DND-41 (cell line): ENCODE measurements around the gene C6orf89.

Experiments
- ATAC-seq: fragments of 200-7000 bp; cut with Tn5 transposase; 3 replicates; pipeline ENCODE4 v1.9.1; 2021; ENCODE audit warnings: low read depth; ENCODE audit not compliant: insufficient read depth
- DNase-seq: peaks from one replicate; pipeline ENCODE4 v3.0.0-alpha.2; 2020
- H2AFZ ChIP-seq: 2 replicates; pipeline ENCODE4 v1.6.0; 2012; ENCODE audit warnings: low read depth, low read length
- H3K27ac ChIP-seq: 2 replicates; pipeline ENCODE4 v1.5.1; 2012; ENCODE audit warnings: low read length, inconsistent platforms
- H3K27me3 ChIP-seq: fragments of 200-600 bp; sonication (generic); 2 replicates; pipeline ENCODE4 v1.6.0; 2012; ENCODE audit warnings: low read length, mild to moderate bottlenecking, inconsistent platforms; ENCODE audit not compliant: insufficient read depth, poor library complexity
- H3K36me3 ChIP-seq: 2 replicates; pipeline ENCODE4 v1.5.1; 2012; ENCODE audit warnings: low read length, inconsistent platforms; ENCODE audit not compliant: insufficient read depth
- H3K4me1 ChIP-seq: 2 replicates; pipeline ENCODE4 v1.5.1; 2012; ENCODE audit warnings: mild to moderate bottlenecking, low read length; ENCODE audit not compliant: insufficient read depth
- H3K4me2 ChIP-seq: 2 replicates; pipeline ENCODE4 v1.6.0; 2012; ENCODE audit warnings: mild to moderate bottlenecking, moderate library complexity, low read length, inconsistent platforms; ENCODE audit not compliant: insufficient read depth
- H3K4me3 ChIP-seq, 2 experiments: fragments of 200-600 bp in 1 of 2; shearing (Covaris generic) in 1 of 2; 2 replicates each; pipeline ENCODE4 v1.5.1; 2012 to 2016; ENCODE audit warnings: inconsistent platforms in 2 of 2, low read length in 2 of 2, mild to moderate bottlenecking in 2 of 2, low read depth in 1 of 2, moderate library complexity in 1 of 2
- H3K79me2 ChIP-seq: 2 replicates; pipeline ENCODE4 v1.6.0; 2012; ENCODE audit warnings: low read length, inconsistent platforms; ENCODE audit not compliant: insufficient read depth
- H3K9ac ChIP-seq: 2 replicates; pipeline ENCODE4 v1.6.0; 2012; ENCODE audit warnings: low read depth, mild to moderate bottlenecking, inconsistent platforms, low read length, moderate library complexity
- H3K9me3 ChIP-seq: 2 replicates; pipeline ENCODE4 v1.5.1; 2012; ENCODE audit warnings: low read length, moderate library complexity, mild to moderate bottlenecking, inconsistent platforms; ENCODE audit not compliant: insufficient read depth, severe bottlenecking
- H4K20me1 ChIP-seq: 2 replicates; pipeline ENCODE4 v1.6.0; 2012; ENCODE audit warnings: low read length; ENCODE audit not compliant: insufficient read depth
- EZH2 ChIP-seq: IDR thresholded peaks from 3 replicates; pipeline ENCODE4 v1.6.1; 2012; ENCODE audit warnings: borderline replicate concordance, low read depth, mild to moderate bottlenecking, moderate library complexity, low read length, inconsistent platforms; ENCODE audit not compliant: severe bottlenecking
- TF ChIP-seq, protein P1 (sequence below): IDR thresholded peaks from 2 replicates; pipeline ENCODE4 v1.5.1; 2012; ENCODE audit warnings: borderline replicate concordance, low read length, moderate library complexity, mild to moderate bottlenecking; ENCODE audit not compliant: poor library complexity, severe bottlenecking; ENCODE audit errors: extremely low read depth

C6orf89 gene

DNA sequence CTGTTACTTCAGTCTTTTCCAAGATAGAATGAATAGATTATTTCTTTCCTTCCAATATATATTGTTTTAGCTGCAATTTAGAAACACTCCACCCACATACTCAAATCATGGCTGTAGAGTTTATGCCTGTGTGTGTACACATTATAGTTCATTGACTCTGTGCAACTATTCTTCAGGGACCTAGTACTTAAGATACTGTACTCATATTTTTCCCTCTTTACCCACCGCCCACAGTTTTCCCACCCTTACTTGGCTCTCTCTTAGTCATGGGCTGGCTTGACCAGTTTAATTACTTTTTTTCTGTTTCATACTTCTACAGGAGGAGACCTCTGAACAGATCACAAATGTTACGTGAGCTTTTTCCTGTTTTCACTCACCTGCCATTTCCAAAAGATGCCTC, 30.4 kb downstream of the C6orf89 start:
- no peak overlapping the region for H2AFZ ChIP-seq
- H3K27ac ChIP-seq = no peak overlapping the region
- H3K27me3 ChIP-seq = no peaks in the 10 kb centered on the region
- H3K9me3 ChIP-seq = no peaks in the 10 kb centered on the region
- H3K4me2 ChIP-seq = no peak overlapping the region
- H3K79me2 ChIP-seq = peaks cover 9% of the 10 kb centered on the region
- no peak for ATAC-seq
- H4K20me1 ChIP-seq = no peaks in the 10 kb centered on the region
- peaks cover 34% of the 10 kb centered on the region for H3K4me1 ChIP-seq
- DNase-seq = no peak
- no peak overlapping the region for H3K9ac ChIP-seq
- H3K36me3 ChIP-seq = peaks cover 78% of the 10 kb centered on the region
- no peak overlapping the region for H3K4me3 ChIP-seq
- TF ChIP-seq, protein P1, sequence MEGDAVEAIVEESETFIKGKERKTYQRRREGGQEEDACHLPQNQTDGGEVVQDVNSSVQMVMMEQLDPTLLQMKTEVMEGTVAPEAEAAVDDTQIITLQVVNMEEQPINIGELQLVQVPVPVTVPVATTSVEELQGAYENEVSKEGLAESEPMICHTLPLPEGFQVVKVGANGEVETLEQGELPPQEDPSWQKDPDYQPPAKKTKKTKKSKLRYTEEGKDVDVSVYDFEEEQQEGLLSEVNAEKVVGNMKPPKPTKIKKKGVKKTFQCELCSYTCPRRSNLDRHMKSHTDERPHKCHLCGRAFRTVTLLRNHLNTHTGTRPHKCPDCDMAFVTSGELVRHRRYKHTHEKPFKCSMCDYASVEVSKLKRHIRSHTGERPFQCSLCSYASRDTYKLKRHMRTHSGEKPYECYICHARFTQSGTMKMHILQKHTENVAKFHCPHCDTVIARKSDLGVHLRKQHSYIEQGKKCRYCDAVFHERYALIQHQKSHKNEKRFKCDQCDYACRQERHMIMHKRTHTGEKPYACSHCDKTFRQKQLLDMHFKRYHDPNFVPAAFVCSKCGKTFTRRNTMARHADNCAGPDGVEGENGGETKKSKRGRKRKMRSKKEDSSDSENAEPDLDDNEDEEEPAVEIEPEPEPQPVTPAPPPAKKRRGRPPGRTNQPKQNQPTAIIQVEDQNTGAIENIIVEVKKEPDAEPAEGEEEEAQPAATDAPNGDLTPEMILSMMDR = no peak
- no peak for TF ChIP-seq EZH2

DNA sequence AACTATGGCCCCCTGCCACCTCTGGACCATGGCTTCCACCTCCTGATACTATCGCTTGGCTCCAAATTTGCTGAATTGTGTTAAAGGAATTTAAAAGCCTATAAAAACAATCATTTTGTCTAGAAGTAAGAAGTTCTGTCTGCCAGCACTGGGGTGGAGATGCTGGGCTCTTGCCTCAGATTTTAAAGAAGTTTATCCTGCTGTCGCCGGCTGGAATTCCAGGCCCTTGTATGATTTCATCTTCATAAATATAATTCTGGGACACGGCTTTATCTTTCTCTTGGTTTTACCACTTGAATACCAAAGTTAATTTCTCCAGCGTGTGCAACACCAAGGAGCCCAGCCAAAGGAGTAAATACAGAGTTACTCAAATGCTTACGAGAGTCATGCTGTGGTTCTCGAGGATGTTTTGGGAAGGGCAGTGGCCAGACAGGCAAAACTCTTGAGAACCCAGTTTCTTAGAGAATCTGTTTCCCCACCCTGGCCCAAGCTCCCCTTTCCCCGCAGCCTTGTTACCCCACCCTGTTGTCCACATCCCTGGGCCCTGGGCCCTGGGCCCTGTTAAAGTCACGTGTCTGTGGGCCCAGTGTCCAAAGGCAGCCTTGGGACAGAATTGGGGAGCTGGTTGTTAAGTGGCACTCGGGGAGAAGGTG, 31.9 kb downstream of the C6orf89 start:
- Histone ChIP-seq H2AFZ (no peak overlapping the region), H3K4me2 (no peak overlapping the region), H3K9ac (no peak overlapping the region), H3K4me3 (no peak overlapping the region), H3K9me3 (no peaks in the 10 kb centered on the region), H3K36me3 (peaks cover 87% of the 10 kb centered on the region), H3K79me2 (peaks cover 9% of the 10 kb centered on the region), H3K27me3 (no peaks in the 10 kb centered on the region), H3K4me1 (peaks cover 19% of the 10 kb centered on the region), H4K20me1 (no peaks in the 10 kb centered on the region), H3K27ac (0 out of 2 replicates have a peak overlapping the region, but pooled peaks have one; percentile 28)
- DNase-seq = no peak
- no peak for ATAC-seq
- TF ChIP-seq, protein P1 = no peak
- TF ChIP-seq EZH2 = no peak

DNA sequence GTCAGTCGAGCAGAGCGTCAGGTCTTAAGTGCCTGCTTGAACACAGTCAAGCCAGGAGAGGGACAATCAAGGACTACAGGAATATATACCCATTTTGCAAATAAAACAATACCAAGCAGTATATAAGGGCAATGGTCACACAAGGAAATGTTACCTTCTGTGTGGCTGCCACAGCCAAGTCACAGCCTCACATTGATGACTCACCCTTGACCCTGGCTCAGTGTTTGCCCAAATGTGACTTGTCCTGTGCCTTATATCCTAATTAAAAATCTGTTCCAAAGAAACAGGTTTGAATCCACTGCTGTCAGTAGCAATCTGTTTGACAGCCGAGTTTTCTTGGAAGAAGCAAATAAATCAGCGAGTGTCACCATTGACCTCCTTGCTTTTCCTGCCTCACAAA, 34.3 kb downstream of the C6orf89 start:
- H3K9me3 ChIP-seq = no peaks in the 10 kb centered on the region
- no peak overlapping the region for H3K4me2 ChIP-seq
- no peaks in the 10 kb centered on the region for H4K20me1 ChIP-seq
- no peak overlapping the region for H2AFZ ChIP-seq
- TF ChIP-seq EZH2 = no peak
- TF ChIP-seq, protein P1 = no peak
- no peak overlapping the region for H3K4me3 ChIP-seq
- H3K79me2 ChIP-seq = no peaks in the 10 kb centered on the region; the same call in none of the 2 replicates
- H3K9ac ChIP-seq = no peak overlapping the region
- no peak overlapping the region for H3K27ac ChIP-seq
- H3K4me1 ChIP-seq = no peaks in the 10 kb centered on the region
- no peak for DNase-seq
- H3K27me3 ChIP-seq = no peaks in the 10 kb centered on the region
- ATAC-seq = no peak
- H3K36me3 ChIP-seq = peaks cover 92% of the 10 kb centered on the region

DNA sequence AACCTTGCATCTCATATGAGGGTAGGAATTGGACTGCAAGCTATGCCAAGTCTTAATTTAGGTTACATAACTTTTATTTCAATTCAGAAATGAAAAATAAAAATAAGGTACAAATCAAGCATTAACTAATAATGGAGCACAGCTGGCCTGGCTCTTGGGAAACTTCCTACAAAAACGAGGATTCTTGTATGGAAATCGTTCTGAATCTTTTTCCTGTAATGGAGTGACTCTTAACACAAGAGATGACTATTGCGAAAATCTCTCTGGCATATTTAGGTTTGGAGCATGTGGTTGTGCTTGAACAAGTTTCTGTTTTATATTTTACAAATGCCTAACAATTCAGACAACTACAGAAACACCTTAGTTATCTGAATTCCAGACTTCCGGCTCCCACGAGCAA, 34.8 kb downstream of the C6orf89 start:
- no peak overlapping the region for H3K4me3 ChIP-seq
- H3K9me3 ChIP-seq = no peaks in the 10 kb centered on the region
- no peak overlapping the region for H3K27ac ChIP-seq
- DNase-seq (no peak), ATAC-seq (no peak)
- no peaks in the 10 kb centered on the region for H4K20me1 ChIP-seq
- no peaks in the 10 kb centered on the region for H3K27me3 ChIP-seq
- H3K4me1 ChIP-seq = no peaks in the 10 kb centered on the region
- H3K4me2 ChIP-seq = no peak overlapping the region
- no peak overlapping the region for H3K9ac ChIP-seq
- H2AFZ ChIP-seq = no peak overlapping the region
- TF ChIP-seq, protein P1 = no peak
- no peak for TF ChIP-seq EZH2
- H3K36me3 ChIP-seq = peaks cover 91% of the 10 kb centered on the region
- H3K79me2 ChIP-seq = no peaks in the 10 kb centered on the region; the same call in 1 of the 2 replicates
